GM06990 (cell line): ENCODE measurements around the gene SLC19A2.

Source experiments
- DNase-seq: peaks from one replicate; pipeline ENCODE4 v3.0.0-alpha.2; 2011; ENCODE audit not compliant: insufficient read length; ENCODE audit errors: extremely low read depth
- H3K27me3 ChIP-seq: replicated peaks from 2 replicates; pipeline ENCODE4 v1.6.0; 2011; ENCODE audit warnings: low read length; ENCODE audit not compliant: control insufficient read depth, insufficient read depth
- H3K36me3 ChIP-seq: 2 replicates; pipeline ENCODE4 v1.5.1; 2011; ENCODE audit warnings: low read length; ENCODE audit not compliant: control insufficient read depth, insufficient read depth
- H3K4me3 ChIP-seq: replicated peaks from 2 replicates; pipeline ENCODE4 v1.5.1; 2011; ENCODE audit warnings: low read depth, mild to moderate bottlenecking, control low read depth, low read length
- CTCF ChIP-seq: IDR thresholded peaks from 2 replicates; pipeline ENCODE4 v1.5.1; 2011; ENCODE audit warnings: low read length, control low read depth, mild to moderate bottlenecking, inconsistent platforms; ENCODE audit not compliant: insufficient read depth, poor library complexity, severe bottlenecking

Gene SLC19A2

DNA sequence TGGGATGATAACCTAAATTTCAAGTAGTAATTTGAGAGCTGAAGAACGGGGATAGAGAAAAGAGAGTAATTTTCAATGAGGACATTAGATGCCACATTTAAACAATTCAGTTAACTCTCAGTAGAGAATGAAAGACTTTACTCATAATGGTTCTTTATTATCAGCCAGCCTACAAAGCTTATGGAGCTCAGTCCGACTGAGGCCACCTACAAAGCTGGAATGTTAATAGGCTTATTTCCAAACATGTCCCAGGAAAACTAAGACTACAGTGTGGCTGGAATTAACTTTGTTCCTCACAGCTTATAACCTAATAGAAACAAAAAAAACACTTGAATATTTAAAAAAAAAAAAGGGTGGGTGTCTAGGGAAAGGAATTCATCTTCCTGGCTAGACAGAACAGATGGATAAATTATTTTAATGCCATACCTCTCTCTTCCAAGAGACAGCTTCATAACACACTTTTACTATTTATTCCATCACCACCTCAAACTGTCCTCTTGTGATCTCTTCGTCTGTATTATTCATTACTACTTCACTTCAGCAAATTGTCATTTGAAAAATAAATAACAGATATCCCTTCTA, 9.8 kb downstream of the SLC19A2 start:
- DNase-seq, result no peak
- H3K4me3 ChIP-seq, result no peak overlapping the region
- no peaks in the 10 kb centered on the region for H3K27me3 ChIP-seq
- H3K36me3 ChIP-seq, result no peaks in the 10 kb centered on the region; the same call in 1 of the 2 replicates
- TF ChIP-seq CTCF, result no peak

GRCh38 chr1:169474302-169474995, 11.3 kb downstream of the SLC19A2 start:
- no peak for DNase-seq
- Histone ChIP-seq H3K4me3 (no peak overlapping the region), H3K27me3 (no peaks in the 10 kb centered on the region), H3K36me3 (no peaks in the 10 kb centered on the region; the same call in 1 of the 2 replicates)
- no peak for TF ChIP-seq CTCF

DNA sequence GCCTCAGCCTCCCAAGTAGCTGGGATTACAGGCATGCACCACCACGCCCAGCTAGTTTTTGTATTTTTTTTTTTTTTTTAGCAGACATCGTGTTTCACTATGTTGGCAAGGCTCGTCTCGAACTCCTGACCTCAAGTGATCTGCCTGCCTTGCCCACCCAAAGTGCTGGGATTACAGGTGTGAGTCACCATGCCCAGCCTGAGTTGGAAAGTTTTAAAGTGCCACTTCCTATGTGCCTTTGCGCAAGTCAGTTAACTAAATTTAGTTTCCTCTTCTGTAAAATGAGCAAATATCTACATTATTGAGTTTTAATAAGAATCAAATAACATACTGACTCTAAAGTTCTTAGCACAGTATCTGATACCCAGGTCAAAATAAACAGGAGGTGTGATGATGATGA, 12.4 kb downstream of the SLC19A2 start:
- Histone ChIP-seq H3K27me3 (no peaks in the 10 kb centered on the region), H3K36me3 (no peaks in the 10 kb centered on the region; the same call in 1 of the 2 replicates), H3K4me3 (no peak overlapping the region)
- no peak for TF ChIP-seq CTCF
- DNase-seq, result no peak

DNA sequence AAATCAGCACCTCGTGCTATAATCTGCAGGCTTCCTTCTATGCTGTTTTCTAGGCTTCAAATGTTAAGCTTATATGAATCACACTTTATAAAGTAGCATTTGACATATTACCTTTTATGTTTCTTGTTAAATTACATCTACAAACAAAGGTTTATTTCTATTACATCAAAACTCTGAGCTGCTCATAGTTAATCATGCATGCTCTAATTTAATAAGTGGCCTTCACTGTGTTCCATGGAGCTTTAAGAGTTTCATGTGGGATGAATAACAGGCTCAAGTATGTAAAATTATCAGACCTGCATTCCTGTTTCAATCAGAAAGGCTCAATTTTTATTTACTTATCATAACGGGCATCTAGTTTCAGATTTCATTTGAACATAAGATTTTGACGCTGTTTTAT, 13.0 kb downstream of the SLC19A2 start:
- Histone ChIP-seq H3K4me3 (no peak overlapping the region), H3K36me3 (no peaks in the 10 kb centered on the region; the same call in 1 of the 2 replicates), H3K27me3 (no peaks in the 10 kb centered on the region)
- TF ChIP-seq CTCF, result no peak
- DNase-seq, result no peak

- Histone ChIP-seq H3K36me3 (no peaks in the 10 kb centered on the region; the same call in 1 of the 2 replicates), H3K27me3 (no peaks in the 10 kb centered on the region), H3K4me3 (no peak overlapping the region)
- DNase-seq, result no peak
- no peak for TF ChIP-seq CTCF
Measured at GRCh38 chr1:169468982-169469381, 16.8 kb downstream of the SLC19A2 start.
